Measurements from ENCODE around the gene PTTG1IP. TPM values are rescaled to one million over a fixed set of nuclear protein-coding genes. Genes with fewer than 3 reads are reported as not detected.

The PTTG1IP gene
- total RNA-seq, 1 donor from 2014 or later = 205 TPM

GRCh38 chr21:44911068-44911383 lies 37.5 kb upstream of the PTTG1IP start:
- no peak for TF ChIP-seq CTCF (IDR thresholded peaks at IDR 0.05; ENCODE audit: unreplicated experiment)
- Mint-ChIP-seq H3K27ac (no peak overlapping the region), H3K27me3 (ENCODE audit: low read depth) (no peaks in the 10 kb centered on the region), H3K4me1 (peaks cover 12% of the 10 kb centered on the region), H3K36me3 (no peaks in the 10 kb centered on the region), H3K9me3 (no peaks in the 10 kb centered on the region), H3K4me3 (no peak overlapping the region)
- no peak for DNase-seq (ENCODE audit: low spot score in 2 of 2, unreplicated experiment in 2 of 2)

DNA sequence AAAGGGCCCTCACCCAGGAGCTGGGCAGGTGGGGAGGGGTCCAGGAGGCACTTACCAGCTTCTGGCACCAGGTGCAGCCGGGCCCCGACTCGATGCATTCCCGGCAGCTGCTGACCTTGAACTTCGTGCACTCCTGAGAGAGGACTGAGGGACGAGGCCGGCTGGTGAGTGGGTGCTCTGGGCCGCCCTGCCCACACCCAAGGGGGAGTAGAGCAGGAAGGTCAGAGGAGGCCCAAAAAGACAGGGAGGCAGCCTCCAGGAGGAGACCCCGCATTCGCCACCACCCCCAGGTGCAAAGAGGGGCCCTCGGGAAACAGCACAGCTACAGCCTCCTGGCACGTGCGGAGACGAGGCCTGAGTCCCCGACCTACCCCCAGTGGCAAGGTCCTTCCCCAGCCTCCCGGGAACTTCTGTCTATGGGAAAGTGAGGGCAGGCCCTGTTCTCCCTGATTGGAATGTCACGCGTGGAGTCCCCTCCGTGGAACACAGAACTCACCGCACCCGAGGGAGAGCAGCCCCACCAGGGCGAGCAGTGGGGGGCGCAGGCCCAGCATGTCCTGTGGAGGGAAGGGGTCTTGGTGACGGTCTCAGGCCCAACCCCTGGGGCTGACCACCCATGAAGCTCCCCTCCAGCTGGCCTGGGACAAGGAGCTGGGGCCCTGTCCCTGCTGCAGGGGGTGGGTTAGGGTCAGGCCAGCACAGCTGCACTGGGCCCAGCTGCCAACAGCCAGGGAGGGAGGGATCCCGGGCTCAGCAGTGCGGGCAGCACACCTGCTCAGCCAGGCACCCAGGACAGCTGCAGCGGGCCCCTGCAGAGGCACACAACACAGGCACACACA lies 37.0 kb upstream of the PTTG1IP start:
- Mint-ChIP-seq H3K27me3 (ENCODE audit: low read depth) (no peaks in the 10 kb centered on the region), H3K36me3 (no peaks in the 10 kb centered on the region), H3K4me3 (no peak overlapping the region), H3K9me3 (no peaks in the 10 kb centered on the region), H3K27ac (no peak overlapping the region), H3K4me1 (peaks cover 12% of the 10 kb centered on the region)
- DNase-seq (ENCODE audit: low spot score in 2 of 2, unreplicated experiment in 2 of 2) = no peak
- TF ChIP-seq CTCF (IDR thresholded peaks at IDR 0.05; ENCODE audit: unreplicated experiment) = no peak

DNA sequence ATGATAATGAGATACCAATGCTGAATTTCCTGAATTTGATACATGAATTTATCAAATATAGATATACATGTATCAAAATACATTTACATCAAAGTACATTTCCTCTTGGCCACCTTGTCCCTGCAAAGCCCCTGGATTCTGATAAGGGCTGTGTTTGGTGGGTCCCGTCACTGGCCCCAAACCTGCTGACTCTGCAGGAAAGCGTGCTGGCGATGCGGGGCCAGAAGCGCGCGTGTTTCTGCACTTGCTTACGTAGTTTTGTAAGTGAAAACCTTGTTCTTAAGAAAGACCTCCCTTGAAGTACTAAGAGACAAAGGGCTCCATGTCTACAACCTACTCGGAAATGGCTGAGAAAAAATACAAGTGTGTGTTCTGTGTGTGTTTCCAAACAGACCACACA lies 36.2 kb upstream of the PTTG1IP start:
- H3K4me1 Mint-ChIP-seq = peaks cover 12% of the 10 kb centered on the region
- no peaks in the 10 kb centered on the region for H3K27me3 Mint-ChIP-seq (ENCODE audit: low read depth)
- no peak for DNase-seq (ENCODE audit: low spot score in 2 of 2, unreplicated experiment in 2 of 2)
- H3K9me3 Mint-ChIP-seq = no peaks in the 10 kb centered on the region
- H3K27ac Mint-ChIP-seq = no peak overlapping the region
- TF ChIP-seq CTCF (IDR thresholded peaks at IDR 0.05; ENCODE audit: unreplicated experiment) = no peak
- no peak overlapping the region for H3K4me3 Mint-ChIP-seq
- H3K36me3 Mint-ChIP-seq = no peaks in the 10 kb centered on the region

DNA sequence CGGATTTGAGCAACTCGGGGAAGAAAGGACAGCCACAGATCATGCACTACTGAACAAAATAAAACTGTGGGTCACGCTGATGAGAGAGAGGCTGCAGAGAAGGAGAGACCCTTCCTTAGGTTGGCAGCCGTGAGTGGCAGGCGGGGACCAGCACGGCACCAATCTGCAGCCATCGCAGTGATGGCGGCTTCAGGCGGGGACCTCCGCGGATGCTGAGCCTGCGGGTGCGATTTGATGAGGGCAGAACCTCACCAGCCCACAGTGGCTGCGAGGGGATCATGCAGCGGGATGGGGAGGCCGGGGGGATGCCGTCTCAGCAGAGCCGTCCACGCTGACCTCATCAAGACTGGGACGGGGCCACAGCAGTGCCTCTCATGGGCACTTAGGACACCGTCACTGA lies 35.4 kb upstream of the PTTG1IP start:
- Mint-ChIP-seq H3K27me3 (ENCODE audit: low read depth) (no peaks in the 10 kb centered on the region), H3K9me3 (no peaks in the 10 kb centered on the region), H3K4me3 (no peak overlapping the region), H3K4me1 (peaks cover 12% of the 10 kb centered on the region), H3K27ac (peak overlapping the region; percentile 1), H3K36me3 (no peaks in the 10 kb centered on the region)
- no peak for DNase-seq (ENCODE audit: low spot score in 2 of 2, unreplicated experiment in 2 of 2)
- no peak for TF ChIP-seq CTCF (IDR thresholded peaks at IDR 0.05; ENCODE audit: unreplicated experiment)

- peaks cover 12% of the 10 kb centered on the region for H3K4me1 Mint-ChIP-seq
- H3K27me3 Mint-ChIP-seq (ENCODE audit: low read depth) = no peaks in the 10 kb centered on the region
- no peak overlapping the region for H3K4me3 Mint-ChIP-seq
- H3K27ac Mint-ChIP-seq = peak overlapping the region; percentile 1
- no peaks in the 10 kb centered on the region for H3K9me3 Mint-ChIP-seq
- no peak for TF ChIP-seq CTCF (IDR thresholded peaks at IDR 0.05; ENCODE audit: unreplicated experiment)
- no peak for DNase-seq (ENCODE audit: low spot score in 2 of 2, unreplicated experiment in 2 of 2)
- no peaks in the 10 kb centered on the region for H3K36me3 Mint-ChIP-seq
Observed at GRCh38 chr21:44907966-44908895, 34.7 kb upstream of the PTTG1IP start.

Measured in mesothelial cell of epicardium (in vitro differentiated cells).